IPS DF 19.7 (cell line): ENCODE results near the gene FCRLA.

Source experiments
- DNase-seq: peaks from one replicate; pipeline ENCODE4 v3.0.0-alpha.2; 2013; ENCODE audit warnings: low read depth, low spot score

The FCRLA gene

DNA sequence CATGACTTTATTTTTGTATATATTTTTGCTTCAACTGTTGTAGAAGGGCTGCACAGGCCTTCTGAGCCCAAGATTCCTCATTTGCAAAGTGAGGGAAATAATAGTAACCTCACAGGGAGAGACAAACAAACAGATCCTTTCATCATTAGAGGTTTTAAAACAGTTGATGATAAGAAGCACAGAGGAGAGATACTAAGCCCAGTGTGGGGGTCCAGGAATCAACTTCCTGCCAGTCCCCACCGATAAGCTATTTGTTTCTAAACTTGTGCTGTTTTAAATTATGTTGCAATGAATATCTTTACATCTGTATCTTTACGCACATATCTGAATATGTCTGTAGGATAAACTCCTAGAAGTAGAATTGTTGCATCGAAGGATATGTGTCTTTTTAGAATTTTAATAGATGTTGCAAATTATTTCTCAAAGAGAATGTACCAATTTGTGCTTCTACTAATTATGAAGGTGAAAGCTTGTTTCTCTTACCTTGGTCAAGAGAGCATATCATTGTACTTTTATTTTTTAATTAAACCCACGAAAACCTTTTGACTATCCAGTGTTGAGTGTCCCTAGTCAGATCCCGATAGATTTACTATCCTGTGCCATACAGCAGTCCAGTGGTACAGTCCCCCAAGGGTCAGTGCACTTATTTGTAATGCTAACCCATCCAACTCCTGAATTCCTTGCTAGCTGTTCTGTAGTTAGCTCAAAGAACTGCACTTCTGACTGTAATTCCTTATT, 25.1 kb downstream of the FCRLA start:
- no peak for DNase-seq

- DNase-seq: no peak
These were observed 26.5 kb downstream of the FCRLA start for GRCh38 chr1:161733526-161733925.

GRCh38 chr1:161735837-161736236, 28.8 kb downstream of the FCRLA start:
- DNase-seq: no peak

DNA sequence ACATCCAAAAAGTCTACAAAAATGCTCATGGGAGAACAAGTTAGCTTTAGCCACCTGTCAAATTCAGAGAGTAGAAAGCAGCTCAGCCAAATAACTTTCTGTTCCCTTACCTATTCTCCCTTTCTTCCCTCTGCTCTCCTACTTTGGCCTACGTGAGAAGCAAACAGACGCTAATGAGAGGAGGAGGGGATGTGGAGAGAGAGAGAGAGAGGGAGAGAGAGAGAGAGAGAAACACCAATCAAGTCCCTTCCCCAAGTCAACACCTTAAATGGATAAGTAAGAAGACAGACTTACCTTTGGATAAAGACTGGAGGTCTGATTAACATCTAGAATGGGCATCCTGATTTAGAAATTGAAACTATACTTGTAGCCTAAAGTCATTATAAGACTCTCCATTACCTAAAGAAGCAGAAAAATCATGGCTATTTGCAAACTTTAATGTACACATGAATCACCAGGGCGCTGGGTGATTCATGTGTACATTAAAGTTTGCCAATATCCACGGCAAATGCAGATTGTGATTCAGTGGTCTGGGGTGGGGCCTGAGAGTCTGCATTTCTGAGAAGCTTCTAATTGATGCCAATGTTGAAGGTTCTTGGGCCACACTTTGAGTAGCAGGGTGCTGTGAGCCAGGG, 29.4 kb downstream of the FCRLA start:
- DNase-seq: no peak

GRCh38 chr1:161737625-161738024, 30.6 kb downstream of the FCRLA start:
- DNase-seq: no peak

- DNase-seq: peak; percentile 47
These were observed 31.7 kb downstream of the FCRLA start for GRCh38 chr1:161738627-161739287.

- no peak for DNase-seq
These were observed 33.0 kb downstream of the FCRLA start for GRCh38 chr1:161739865-161740566.

DNA sequence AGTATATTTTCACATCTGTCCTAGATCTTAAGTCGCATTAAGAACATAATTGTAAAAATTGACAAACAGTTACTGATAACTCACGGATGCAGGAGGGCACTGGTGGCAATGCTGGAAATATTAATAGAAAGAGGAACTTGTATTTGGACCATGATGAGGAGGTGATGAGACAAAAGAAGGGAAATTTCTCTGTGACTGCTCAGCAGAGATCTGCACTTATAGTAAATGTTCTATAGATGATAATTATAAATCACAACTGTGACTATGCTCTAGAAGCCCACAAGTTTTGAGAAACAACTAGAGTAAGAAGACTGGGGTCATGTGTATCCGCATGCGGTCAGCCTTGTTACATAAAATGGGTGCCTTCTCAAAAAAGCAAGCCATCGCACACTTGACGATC, 33.9 kb downstream of the FCRLA start:
- DNase-seq: no peak

DNA sequence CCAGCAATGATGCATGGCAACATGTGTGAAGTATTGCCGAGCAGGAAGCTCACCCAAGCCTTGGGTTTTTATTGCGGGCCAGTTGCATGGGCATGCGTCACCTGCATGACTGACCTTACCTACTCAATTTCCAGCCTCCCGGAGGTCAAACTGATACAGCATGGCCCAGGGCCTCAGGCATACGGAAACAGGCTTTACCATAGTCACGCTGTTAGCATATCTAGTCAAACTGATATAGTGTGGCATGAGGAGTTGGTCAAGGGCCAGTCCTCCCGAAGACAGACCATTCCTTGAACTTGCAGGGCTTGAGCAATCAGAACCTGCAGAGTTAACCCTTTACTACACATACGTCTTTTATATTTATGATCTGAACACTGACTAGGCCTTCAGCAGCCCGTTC, 36.2 kb downstream of the FCRLA start:
- no peak for DNase-seq

DNA sequence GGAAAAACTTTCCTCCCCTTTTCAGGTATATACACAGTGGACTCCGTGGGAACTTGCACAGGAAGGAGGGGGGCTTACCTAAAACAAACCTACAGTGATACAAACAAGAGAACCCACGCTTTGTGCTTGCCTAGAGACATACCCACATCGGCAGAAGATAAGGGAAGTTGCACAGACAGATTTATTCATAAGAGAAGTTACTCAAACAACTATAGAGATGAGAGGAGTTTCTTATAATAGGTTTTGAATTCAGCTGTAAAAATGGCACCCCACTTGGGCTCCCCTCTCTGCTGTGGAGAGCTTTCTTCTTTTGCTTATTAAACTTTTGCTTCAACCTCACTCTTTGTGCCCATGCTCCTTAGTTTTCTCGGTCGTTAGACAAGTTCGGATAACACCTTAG, 40.8 kb downstream of the FCRLA start:
- no peak for DNase-seq

DNA sequence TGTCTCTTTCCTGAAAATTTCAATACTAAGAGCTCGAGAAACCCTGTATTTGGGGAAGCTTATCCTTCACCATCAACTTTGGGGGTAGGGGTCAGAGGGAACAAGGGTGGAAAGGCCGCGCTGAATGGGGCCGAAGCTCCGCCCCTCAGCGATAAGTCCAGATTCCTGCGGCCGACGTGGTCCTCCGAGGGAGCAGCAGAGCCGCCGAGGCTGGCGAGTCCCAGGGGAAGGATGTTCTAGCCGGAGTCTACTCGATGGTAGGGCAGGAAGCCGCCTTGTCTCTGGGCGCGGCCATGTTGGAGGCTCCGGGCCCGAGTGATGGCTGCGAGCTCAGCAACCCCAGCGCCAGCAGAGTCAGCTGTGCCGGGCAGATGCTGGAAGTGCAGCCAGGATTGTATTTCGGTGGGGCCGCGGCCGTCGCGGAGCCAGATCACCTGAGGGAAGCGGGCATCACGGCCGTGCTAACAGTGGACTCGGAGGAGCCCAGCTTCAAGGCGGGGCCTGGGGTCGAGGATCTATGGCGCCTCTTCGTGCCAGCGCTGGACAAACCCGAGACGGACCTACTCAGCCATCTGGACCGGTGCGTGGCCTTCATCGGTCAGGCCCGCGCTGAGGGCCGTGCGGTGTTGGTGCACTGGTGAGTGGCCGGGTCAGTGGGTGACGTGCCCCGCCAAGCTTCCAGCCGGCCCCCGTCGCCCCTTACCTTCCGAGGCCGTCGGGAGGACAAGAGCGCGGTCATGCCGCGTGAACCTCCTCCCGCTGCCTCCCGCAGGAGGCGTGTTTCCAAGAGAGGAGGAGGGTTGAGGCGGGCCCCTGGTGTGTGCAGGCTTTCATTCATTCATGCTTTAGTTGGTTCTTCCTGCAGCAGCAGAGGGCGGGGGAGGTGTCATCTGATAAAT, 42.7 kb downstream of the FCRLA start, which contains the start of gene DUSP12:
DUSP12 (plus strand) TSS at position 278 of the 899 bp plus-strand sequence; CDS start at position 294, 16 bp downstream.
- DNase-seq: peak; percentile 91

GRCh38 chr1:161763522-161764098, 56.6 kb downstream of the FCRLA start:
- no peak for DNase-seq
